ENCODE measurements around the gene DNAJC2.

Gene DNAJC2

GRCh38 chr7:103344453-103345149 lies at the start of gene DNAJC2:
DNAJC2 (minus strand) TSS chr7:103344767; CDS start chr7:103344622, 145 bp downstream.
- Histone ChIP-seq H3K79me2 (ENCODE audit: insufficient read depth, low read length) (peaks cover 84% of the 10 kb centered on the region), H3K27me3 (ENCODE audit: low read length) (no peaks in the 10 kb centered on the region), H3K9me3 (ENCODE audit: insufficient read depth, low read length) (no peaks in the 10 kb centered on the region), H3F3A (ENCODE audit: insufficient read depth) (peaks cover 13% of the 10 kb centered on the region; the same call in 1 of the 2 replicates), H3K9ac (ENCODE audit: low read length) (peak within 1 kb of the TSS; percentile 88), H3K36me3 (ENCODE audit: low read length) (peaks cover 16% of the 10 kb centered on the region), H3K4me2 (ENCODE audit: low read depth, low read length, poor library complexity, severe bottlenecking) (peak within 1 kb of the TSS; percentile 77), H3K4me3 (ENCODE audit: insufficient read depth, low read length, poor library complexity, severe bottlenecking) (peak within 1 kb of the TSS; percentile 84), H3K27ac (ENCODE audit: low read depth, low read length) (peak within 1 kb of the TSS; percentile 67), H2AFZ (ENCODE audit: low read depth, low read length, severe bottlenecking) (peak within 1 kb of the TSS; percentile 95), H4K20me1 (ENCODE audit: low read depth, low read length) (0 out of 2 replicates have a peak, but pooled peaks cover 5% of the 10 kb centered on the region), H3K9me2 (replicated peaks; ENCODE audit: insufficient read depth, low read length) (no peaks in the 10 kb centered on the region)
- TF ChIP-seq EZH2phosphoT487 (conservative IDR thresholded peaks at IDR 0.05; ENCODE audit: low read length) (no peak), CTCF (IDR thresholded peaks at IDR 0.05; ENCODE audit: insufficient read depth, low read length, poor library complexity, severe bottlenecking) (no peak)

GRCh38 chr7:103391976-103392375 lies 47.4 kb upstream of the DNAJC2 start:
- Histone ChIP-seq H3K4me2 (ENCODE audit: low read depth, low read length, poor library complexity, severe bottlenecking) (no peak overlapping the region), H3K4me3 (ENCODE audit: insufficient read depth, low read length, poor library complexity, severe bottlenecking) (no peak overlapping the region), H3K9ac (ENCODE audit: low read length) (no peak overlapping the region), H3K27ac (ENCODE audit: low read depth, low read length) (no peak overlapping the region), H3K9me2 (replicated peaks; ENCODE audit: insufficient read depth, low read length) (no peaks in the 10 kb centered on the region), H3F3A (ENCODE audit: insufficient read depth) (no peaks in the 10 kb centered on the region), H3K9me3 (ENCODE audit: insufficient read depth, low read length) (no peaks in the 10 kb centered on the region), H3K36me3 (ENCODE audit: low read length) (no peaks in the 10 kb centered on the region), H3K27me3 (ENCODE audit: low read length) (no peaks in the 10 kb centered on the region), H4K20me1 (ENCODE audit: low read depth, low read length) (no peaks in the 10 kb centered on the region), H2AFZ (ENCODE audit: low read depth, low read length, severe bottlenecking) (no peak overlapping the region), H3K79me2 (ENCODE audit: insufficient read depth, low read length) (no peaks in the 10 kb centered on the region)
- TF ChIP-seq CTCF (IDR thresholded peaks at IDR 0.05; ENCODE audit: insufficient read depth, low read length, poor library complexity, severe bottlenecking) (no peak), EZH2phosphoT487 (conservative IDR thresholded peaks at IDR 0.05; ENCODE audit: low read length) (no peak)

- no peaks in the 10 kb centered on the region for H3K9me2 ChIP-seq (replicated peaks; ENCODE audit: insufficient read depth, low read length)
- no peaks in the 10 kb centered on the region for H3K27me3 ChIP-seq (ENCODE audit: low read length)
- H3F3A ChIP-seq (ENCODE audit: insufficient read depth) = no peaks in the 10 kb centered on the region
- no peaks in the 10 kb centered on the region for H3K79me2 ChIP-seq (ENCODE audit: insufficient read depth, low read length)
- H4K20me1 ChIP-seq (ENCODE audit: low read depth, low read length) = no peaks in the 10 kb centered on the region
- H3K9me3 ChIP-seq (ENCODE audit: insufficient read depth, low read length) = no peaks in the 10 kb centered on the region
- H3K4me3 ChIP-seq (ENCODE audit: insufficient read depth, low read length, poor library complexity, severe bottlenecking) = no peak overlapping the region
- no peaks in the 10 kb centered on the region for H3K36me3 ChIP-seq (ENCODE audit: low read length)
- H3K27ac ChIP-seq (ENCODE audit: low read depth, low read length) = no peak overlapping the region
- TF ChIP-seq CTCF (IDR thresholded peaks at IDR 0.05; ENCODE audit: insufficient read depth, low read length, poor library complexity, severe bottlenecking) (no peak), EZH2phosphoT487 (conservative IDR thresholded peaks at IDR 0.05; ENCODE audit: low read length) (no peak)
- H3K4me2 ChIP-seq (ENCODE audit: low read depth, low read length, poor library complexity, severe bottlenecking) = no peak overlapping the region
- no peak overlapping the region for H2AFZ ChIP-seq (ENCODE audit: low read depth, low read length, severe bottlenecking)
- no peak overlapping the region for H3K9ac ChIP-seq (ENCODE audit: low read length)
Measured at GRCh38 chr7:103391150-103391549, 46.6 kb upstream of the DNAJC2 start.
